GM12891 (cell line): ENCODE results near the gene HOXA9.

Experiments used
- DNase-seq: peaks from one replicate; pipeline ENCODE4 v3.0.0; 2011; ENCODE audit warnings: low spot score; ENCODE audit not compliant: insufficient read length
- FAIRE-seq: peaks from 2 replicates; lab custom pipeline; 2011; peaks lifted over from hg19 to GRCh38; lab: Jason Lieb, UNC
- PAX5 ChIP-seq: IDR thresholded peaks from 2 replicates; pipeline ENCODE4 v1.6.1; 2011; ENCODE audit warnings: low read length, moderate library complexity, mild to moderate bottlenecking; ENCODE audit not compliant: insufficient read depth, severe bottlenecking
- POLR2A ChIP-seq: IDR thresholded peaks from 2 replicates; pipeline ENCODE4 v1.6.1; 2011; ENCODE audit warnings: low read depth, low read length, control low read depth
- POLR2AphosphoS5 ChIP-seq: IDR thresholded peaks from 2 replicates; pipeline ENCODE4 v1.6.1; 2011; ENCODE audit warnings: low read depth, low read length, control low read depth
- POU2F2 ChIP-seq: IDR thresholded peaks from 2 replicates; pipeline ENCODE4 v1.6.1; 2011; ENCODE audit warnings: low read depth, mild to moderate bottlenecking, control low read depth, low read length, moderate library complexity
- SPI1 ChIP-seq: IDR thresholded peaks from 2 replicates; pipeline ENCODE4 v1.6.1; 2011; ENCODE audit warnings: low read depth, low read length, control low read depth
- TAF1 ChIP-seq: IDR thresholded peaks from 2 replicates; pipeline ENCODE4 v1.6.1; 2011; ENCODE audit warnings: low read depth, low read length, control low read depth

The HOXA9 gene

DNA sequence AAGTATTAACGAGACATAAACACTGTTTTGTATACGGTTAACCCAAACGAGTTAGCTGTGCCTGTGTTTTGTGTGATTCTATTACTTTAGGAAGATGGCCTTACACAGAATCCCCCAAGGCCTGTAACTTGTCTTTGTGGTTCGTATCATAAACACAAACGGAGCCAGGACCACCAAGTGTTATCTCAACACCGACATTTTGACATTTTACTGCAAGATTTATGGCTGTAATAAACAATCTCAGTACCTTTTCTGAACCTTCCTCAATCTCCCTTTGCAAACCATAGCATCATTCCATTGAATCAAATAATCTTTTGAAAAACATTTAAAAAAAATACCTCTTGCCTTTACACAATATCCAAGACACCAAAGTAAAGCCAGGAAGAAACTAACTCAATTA lies 32.4 kb downstream of the HOXA9 start:
- FAIRE-seq (no peak), DNase-seq (no peak)
- no peak for TF ChIP-seq PAX5
- no peak for TF ChIP-seq SPI1
- no peak for TF ChIP-seq TAF1
- TF ChIP-seq POLR2AphosphoS5: no peak
- TF ChIP-seq POLR2A: no peak
- TF ChIP-seq POU2F2: no peak

DNA sequence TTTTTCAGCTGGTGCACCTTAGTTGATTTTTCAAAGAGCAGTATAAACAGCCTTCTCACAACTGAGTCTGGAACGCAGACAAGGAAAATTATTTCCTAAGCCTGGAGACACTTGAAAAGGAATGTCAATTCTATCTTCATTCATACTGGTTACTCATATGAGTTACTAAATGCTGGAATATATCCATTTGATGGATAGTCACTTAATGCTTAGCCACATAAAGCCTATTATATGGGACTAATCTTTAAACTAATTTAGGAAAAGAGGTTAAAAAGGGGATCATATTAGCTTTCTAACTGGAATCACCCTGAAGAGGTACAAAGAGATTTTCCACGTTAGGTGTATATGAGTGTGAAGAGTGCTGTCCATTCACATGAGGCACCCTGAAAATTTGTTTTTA lies 33.1 kb downstream of the HOXA9 start:
- DNase-seq (no peak), FAIRE-seq (no peak)
- TF ChIP-seq POLR2A (no peak), SPI1 (no peak), PAX5 (no peak), POU2F2 (no peak), POLR2AphosphoS5 (no peak), TAF1 (no peak)

DNA sequence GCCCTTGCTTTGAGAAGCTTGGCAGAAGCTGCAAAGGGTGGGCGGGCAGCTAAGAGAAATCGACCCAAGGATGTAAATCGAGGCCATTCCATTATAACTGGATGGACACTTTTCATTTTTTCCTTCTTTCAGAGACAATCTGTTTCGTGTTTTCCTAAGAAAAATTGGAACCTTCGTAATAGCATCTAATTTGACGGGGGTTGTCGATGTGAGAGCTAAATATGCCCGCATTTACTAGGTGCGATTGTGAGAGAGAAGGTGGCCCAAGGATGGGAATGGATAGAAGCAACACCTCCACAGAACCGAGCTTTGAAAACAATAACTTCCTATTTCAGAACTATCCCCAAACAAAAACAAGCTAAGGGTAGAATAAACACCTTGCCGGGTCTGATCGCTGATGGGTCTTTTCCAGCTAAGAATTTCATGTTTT lies 33.9 kb downstream of the HOXA9 start:
- DNase-seq: no peak
- FAIRE-seq: no peak
- TF ChIP-seq POLR2AphosphoS5: no peak
- no peak for TF ChIP-seq TAF1
- TF ChIP-seq PAX5: no peak
- TF ChIP-seq POLR2A: no peak
- TF ChIP-seq POU2F2: no peak
- no peak for TF ChIP-seq SPI1

DNA sequence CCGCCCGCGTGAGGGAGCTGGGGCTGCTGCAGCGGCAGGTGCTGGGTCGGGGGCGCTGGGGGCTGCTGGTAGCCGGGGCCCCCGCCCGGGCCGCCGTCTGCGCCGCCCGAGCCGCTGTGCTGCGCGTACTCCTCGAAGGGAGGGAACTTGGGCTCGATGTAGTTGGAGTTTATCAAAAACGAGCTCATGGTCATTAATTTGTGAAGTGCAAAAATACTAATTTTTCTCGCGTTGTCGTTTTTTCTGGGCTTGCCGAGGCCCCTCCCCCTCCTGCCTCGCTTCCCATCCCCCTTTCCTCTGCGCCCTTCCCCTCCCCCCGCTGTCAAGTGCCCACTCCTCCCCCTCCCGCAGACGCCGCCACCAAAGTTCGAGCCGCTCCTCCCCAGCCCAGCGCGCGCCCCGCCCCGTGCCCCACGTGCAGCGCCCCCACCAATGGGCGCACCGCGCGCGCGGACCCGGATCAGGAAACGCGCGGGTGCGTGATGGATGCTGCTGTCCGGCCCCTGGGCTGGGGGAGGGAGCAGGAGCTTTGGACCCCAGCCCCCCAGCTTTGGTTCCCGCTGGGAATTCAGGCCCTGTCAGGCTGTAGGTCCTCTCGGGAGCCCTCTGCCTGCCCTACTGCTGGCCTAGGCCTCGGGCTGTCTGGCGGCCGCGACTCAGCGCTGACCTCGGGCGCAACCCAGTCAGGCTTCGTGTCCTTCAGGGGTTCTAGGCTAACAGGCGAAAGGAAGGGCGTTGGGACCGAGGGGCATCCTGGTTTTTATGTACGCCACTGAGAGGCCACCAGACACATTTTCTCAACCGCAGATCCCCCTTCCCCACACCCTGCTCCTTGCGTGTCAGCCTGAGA lies 34.6 kb downstream of the HOXA9 start, which contains the start of gene HOXA4:
TSS of gene HOXA4 (minus strand) at position 218 of the 850 bp plus-strand sequence. CDS start at position 194, 24 bp downstream.
- TF ChIP-seq POLR2AphosphoS5: no peak
- TF ChIP-seq POLR2A: no peak
- no peak for TF ChIP-seq TAF1
- no peak for TF ChIP-seq SPI1
- TF ChIP-seq POU2F2: no peak
- TF ChIP-seq PAX5: no peak
- DNase-seq: no peak
- FAIRE-seq: no peak

DNA sequence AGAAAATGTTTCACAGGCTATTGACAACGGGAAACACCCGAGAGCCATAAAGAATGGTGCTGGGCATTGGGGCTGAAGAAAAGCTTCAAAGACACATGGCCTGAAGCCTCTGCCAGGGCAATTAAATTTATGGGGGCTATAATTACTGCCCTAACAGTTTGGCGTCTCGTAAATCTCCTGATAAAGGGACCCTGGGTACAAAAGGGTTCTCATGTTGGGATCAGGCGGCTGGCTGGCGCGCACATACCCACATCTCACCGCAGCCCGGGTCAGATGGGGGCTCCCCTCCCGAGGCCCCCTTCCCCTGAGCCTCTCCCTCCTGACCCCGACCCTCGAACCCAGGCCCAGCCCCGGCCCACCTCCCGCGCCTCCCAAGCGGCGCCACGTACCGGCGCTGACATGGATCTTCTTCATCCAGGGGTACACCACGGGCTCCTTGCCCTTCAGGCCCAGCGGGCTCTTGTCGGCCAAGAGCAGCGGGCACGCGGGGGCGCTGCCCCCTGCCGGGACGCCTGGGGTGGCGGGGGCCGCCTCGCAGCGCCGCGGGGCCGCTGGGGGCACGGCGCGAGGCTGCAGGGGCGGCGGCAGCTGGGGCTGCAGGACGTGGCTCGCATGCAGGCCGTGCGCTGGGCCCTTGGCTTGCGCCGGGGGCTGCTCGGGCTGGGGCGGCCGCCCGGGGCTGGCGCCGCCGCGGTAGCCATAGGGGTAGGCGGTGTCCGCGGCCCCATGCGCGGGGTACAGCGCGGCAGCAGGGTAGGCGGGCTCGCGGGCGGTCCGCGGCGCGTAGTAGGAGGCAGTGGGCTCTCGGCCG lies 35.4 kb downstream of the HOXA9 start:
- FAIRE-seq (no peak), DNase-seq (no peak)
- TF ChIP-seq POLR2AphosphoS5 (no peak), POLR2A (no peak), POU2F2 (no peak), TAF1 (no peak), SPI1 (no peak), PAX5 (no peak)

DNA sequence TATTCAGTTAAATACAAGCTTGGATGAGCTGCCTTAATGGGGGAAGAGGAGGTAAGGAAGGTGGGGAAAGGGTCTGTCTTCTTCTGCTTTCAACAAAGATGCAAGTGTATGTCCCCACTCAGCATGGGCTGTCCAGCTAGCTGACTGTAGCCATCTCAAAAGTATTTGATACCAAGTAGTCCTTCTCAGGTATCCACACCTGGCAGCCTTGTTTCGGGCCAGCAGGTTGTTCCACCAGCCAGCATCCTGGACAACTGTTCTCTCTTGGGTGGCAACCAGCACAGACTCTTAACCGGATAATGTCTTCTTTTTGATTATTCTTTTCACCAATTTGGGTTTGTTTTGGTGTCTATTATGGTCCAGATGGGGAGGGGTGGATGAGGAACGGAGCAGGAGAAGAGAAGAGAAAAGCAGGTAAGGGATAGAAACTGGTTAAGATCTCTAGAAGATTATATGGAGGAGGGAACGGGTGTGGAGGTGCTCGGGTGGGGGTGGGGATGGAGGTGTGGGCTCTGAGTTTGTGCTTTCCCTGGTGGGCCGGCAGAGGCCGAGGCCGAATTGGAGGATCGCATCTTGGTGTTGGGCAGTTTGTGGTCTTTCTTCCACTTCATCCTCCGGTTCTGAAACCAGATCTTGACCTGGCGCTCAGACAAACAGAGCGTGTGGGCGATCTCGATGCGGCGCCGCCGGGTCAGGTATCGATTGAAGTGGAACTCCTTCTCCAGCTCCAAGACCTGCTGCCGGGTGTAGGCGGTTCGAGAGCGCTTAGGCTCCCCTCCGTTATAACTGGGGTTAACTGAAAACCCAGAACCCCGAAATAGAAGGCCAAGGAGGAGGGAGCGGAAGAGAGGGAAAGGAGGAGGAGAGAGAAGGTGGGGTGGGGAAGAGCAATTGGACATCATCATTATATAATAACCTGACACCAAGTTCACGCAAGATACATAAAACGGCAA lies 36.3 kb downstream of the HOXA9 start:
- no peak for DNase-seq
- TF ChIP-seq PAX5 (no peak), POLR2A (no peak), POU2F2 (no peak), TAF1 (no peak), SPI1 (no peak), POLR2AphosphoS5 (no peak)
- no peak for FAIRE-seq

DNA sequence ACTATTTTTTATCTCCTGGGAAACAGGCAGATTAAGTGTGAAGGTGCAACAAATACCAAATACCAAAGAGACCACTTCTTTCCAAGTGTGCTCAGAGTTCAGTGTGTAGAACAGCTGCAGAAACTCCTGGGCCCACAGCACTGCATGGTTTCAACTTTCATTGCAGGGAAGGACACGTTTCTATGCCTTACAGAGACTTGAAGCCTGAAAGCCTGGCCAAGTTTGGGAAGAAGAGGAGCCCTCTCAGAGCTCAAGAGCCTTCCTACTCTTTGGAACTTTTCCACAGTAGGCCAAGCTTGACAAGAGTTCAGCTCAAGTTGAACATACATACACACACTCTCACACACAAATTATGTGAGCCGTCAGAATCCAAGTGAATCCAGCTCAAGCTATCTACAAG lies 37.3 kb downstream of the HOXA9 start:
- FAIRE-seq (no peak), DNase-seq (no peak)
- TF ChIP-seq POU2F2 (no peak), TAF1 (no peak), POLR2A (no peak), POLR2AphosphoS5 (no peak), PAX5 (no peak), SPI1 (no peak)

DNA sequence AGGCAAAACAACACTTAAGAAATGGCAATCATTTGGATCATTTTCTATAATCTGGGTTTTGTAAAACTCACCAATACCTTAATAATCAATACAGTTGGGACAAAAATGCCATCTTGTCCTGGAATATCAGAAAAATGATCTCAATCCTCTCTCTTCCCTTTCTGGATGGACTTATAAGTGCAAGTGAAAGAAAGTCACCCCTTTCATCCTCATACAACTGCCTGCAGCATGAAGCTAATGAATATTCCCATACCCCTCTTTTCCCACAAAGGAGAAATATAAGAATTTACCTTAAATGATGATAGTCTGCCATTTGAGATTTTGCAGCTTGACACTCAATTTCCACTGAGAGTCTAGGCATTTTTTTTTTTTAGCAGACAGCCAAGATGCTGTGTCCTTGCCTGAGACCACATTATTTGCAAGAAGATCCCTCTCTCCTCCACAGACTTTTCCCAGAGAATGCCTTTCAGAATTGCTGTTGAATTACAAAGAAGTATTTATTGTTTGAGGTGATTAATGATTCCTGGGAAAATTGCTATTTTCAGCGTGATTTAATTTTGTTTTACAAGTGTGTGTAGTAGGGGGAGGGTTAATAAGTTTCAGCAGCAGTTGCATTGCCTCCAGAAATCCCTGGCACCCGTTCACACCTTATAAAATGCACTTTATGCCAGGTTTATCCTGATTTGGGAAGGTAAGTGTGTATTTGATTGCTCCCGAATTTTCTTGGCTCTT lies 38.6 kb downstream of the HOXA9 start:
- no peak for DNase-seq
- TF ChIP-seq POLR2AphosphoS5 (no peak), POU2F2 (no peak), TAF1 (no peak)
- no peak for FAIRE-seq
